ENCODE data around the gene PNRC2. TPM values are rescaled to one million over a fixed set of nuclear protein-coding genes. Genes with fewer than 3 reads are reported as not detected.

The PNRC2 gene
- total RNA-seq, 2 experiments from 2014 or later, result 188 to 200 TPM

DNA sequence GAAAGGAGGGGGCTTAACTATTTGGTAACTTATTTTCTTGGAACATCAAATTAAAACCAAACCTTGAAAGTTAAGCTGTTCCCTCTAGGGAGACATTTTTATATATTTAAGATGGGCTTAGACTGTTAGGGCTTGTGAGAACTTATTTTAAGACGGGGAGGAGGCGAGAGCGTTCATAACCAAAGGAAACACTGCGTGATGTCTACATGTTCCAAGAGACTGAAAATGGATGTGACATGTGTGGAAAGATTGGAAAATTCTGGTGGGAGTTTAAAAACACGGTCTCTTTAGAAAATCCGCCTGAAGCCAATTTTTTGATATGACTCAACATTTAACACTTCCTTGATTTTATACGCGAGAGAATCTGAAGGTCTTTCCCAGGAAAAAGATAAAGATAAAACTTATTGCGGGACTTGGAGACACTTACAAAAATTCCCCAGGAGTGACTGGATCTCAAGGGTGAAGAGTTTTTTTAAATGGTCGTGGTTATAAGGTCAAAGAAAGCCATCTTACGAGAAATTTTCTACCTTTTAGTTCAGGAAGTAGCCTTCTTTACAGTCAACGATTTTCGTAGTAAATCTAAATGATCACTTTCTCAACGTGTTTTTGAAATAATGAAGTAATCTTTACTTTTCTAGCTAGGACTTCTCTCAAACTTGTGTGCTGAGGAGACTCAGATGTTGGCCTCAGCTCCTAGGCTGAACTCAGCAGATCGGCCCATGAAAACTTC, 828 bp downstream of the PNRC2 start:
- Mint-ChIP-seq H3K4me1 (peaks cover 41% of the 10 kb centered on the region), H3K36me3 (peaks cover 23% of the 10 kb centered on the region), H3K27me3 (no peaks in the 10 kb centered on the region), H3K4me3 (peak overlapping the region; percentile 100), H3K9me3 (no peaks in the 10 kb centered on the region), H3K27ac (peak overlapping the region; percentile 100)
- ATAC-seq (ENCODE audit: low read depth), result no peak
- POLR2A ChIA-PET, result interaction anchor here (0.6 to 8.0 kb wide), 24 partner anchors 8 to 592 kb away, joined by 3 to 155 read pairs (median 4); partner anchors contain the start of genes CNR2, GALE, HMGCL and LYPLA2
- DNase-seq, result no peak

- POLR2A ChIA-PET, result interaction anchor here (1.4 to 4.4 kb wide), 3 partner anchors 12 to 26 kb away, joined by 5 to 28 read pairs (median 15); partner anchors contain the start of gene SRSF10
- DNase-seq (no peak), ATAC-seq (ENCODE audit: low read depth) (no peak)
- Mint-ChIP-seq H3K27me3 (no peaks in the 10 kb centered on the region), H3K4me3 (peak overlapping the region; percentile 2), H3K4me1 (peaks cover 51% of the 10 kb centered on the region), H3K36me3 (peaks cover 35% of the 10 kb centered on the region), H3K27ac (peak overlapping the region; percentile 19), H3K9me3 (no peaks in the 10 kb centered on the region)
Observed at GRCh38 chr1:23963617-23964234, 4.1 kb downstream of the PNRC2 start.

DNA sequence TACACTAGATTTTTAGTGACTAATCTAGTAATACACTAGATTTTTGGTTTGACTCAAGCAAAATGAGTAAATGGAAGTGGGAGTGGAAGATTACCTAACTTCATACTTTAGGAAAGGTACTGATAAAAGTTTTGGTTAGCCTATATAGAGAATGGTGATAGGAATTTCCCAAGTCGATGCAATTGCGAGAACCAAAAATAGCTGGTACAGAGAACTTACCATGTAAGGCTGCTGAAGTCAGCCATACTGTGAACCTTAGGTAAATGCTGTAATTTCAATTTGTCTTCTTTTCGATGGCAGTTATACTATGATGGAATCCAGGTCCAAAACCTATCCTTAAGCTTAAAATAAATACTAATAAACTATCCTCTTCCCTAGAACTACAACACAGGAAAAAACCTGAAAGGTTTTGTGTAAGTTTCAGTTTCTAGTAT, 4.6 kb downstream of the PNRC2 start:
- no peaks in the 10 kb centered on the region for H3K27me3 Mint-ChIP-seq
- ATAC-seq (ENCODE audit: low read depth), result no peak
- no peak for DNase-seq
- H3K36me3 Mint-ChIP-seq, result peaks cover 35% of the 10 kb centered on the region
- peak overlapping the region; percentile 69 for H3K27ac Mint-ChIP-seq
- POLR2A ChIA-PET, result interaction anchor here (2.9 to 4.4 kb wide), 2 partner anchors 11 to 16 kb away, joined by 15 to 28 read pairs; partner anchors contain the start of gene SRSF10
- peak overlapping the region; percentile 2 for H3K4me3 Mint-ChIP-seq
- H3K4me1 Mint-ChIP-seq, result peaks cover 53% of the 10 kb centered on the region
- no peaks in the 10 kb centered on the region for H3K9me3 Mint-ChIP-seq

- H3K4me3 Mint-ChIP-seq, result peak overlapping the region; percentile 12
- H3K27ac Mint-ChIP-seq, result peak overlapping the region; percentile 69
- no peaks in the 10 kb centered on the region for H3K9me3 Mint-ChIP-seq
- peaks cover 36% of the 10 kb centered on the region for H3K36me3 Mint-ChIP-seq
- no peak for DNase-seq
- no peak for ATAC-seq (ENCODE audit: low read depth)
- H3K27me3 Mint-ChIP-seq, result no peaks in the 10 kb centered on the region
- POLR2A ChIA-PET, result interaction anchor here (0.6 to 4.4 kb wide), 3 partner anchors 10 to 224 kb away, joined by 4 to 28 read pairs (median 15); partner anchors contain the start of gene SRSF10
- H3K4me1 Mint-ChIP-seq, result peaks cover 53% of the 10 kb centered on the region
Observed at GRCh38 chr1:23964790-23965740, 5.4 kb downstream of the PNRC2 start.

DNA sequence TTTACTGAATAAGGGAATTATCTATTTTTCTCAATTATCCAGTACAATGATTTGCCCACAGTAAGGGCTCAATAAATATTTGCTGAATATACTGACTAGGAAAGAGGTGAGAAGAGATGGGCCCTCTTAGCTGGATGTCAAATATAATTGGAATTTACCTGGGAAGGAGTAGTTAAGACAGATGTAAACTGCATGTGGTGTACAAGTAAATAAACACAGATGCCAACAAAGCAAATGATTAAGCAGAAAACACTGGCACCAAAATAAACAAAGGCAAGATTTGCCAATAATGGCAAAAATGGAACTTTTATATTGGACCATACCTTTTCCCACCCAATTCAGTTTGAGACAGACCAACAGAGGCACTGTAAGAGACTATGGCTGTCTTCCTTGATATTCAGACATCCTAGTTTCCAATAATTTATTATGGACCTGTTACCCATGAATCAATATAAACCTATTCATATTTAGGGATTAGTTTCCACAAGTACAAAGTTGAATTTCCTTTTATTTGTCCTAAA, 7.4 kb downstream of the PNRC2 start:
- ATAC-seq (ENCODE audit: low read depth) (no peak), DNase-seq (no peak)
- no peak overlapping the region for H3K4me3 Mint-ChIP-seq
- H3K27ac Mint-ChIP-seq, result peak overlapping the region; percentile 20
- H3K9me3 Mint-ChIP-seq, result no peaks in the 10 kb centered on the region
- H3K27me3 Mint-ChIP-seq, result no peaks in the 10 kb centered on the region
- H3K4me1 Mint-ChIP-seq, result peaks cover 46% of the 10 kb centered on the region
- peaks cover 27% of the 10 kb centered on the region for H3K36me3 Mint-ChIP-seq
- POLR2A ChIA-PET, result interaction anchor here (4.4 kb wide), 1 partner anchor 8 kb away, joined by 28 read pairs; no protein-coding TSS in a partner anchor

DNA sequence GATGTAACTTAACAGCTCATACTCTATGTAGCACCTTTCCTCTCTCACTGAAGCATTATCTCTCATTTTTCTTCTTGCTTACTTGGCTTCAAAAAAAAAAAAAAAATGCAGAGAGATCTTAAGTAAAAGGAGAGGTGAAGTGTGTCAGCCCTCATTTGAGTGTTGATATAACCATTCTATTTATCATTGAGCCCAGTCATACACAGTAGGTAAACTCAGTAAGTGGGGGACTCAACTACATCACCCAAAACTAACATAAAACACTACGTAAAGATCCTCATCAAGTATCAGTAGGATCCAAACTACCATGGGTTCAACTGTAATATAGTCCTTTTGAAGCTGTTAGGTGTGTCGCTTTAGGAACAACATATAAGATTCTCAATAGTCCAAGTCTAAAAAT, 8.2 kb downstream of the PNRC2 start:
- Mint-ChIP-seq H3K9me3 (no peaks in the 10 kb centered on the region), H3K27me3 (no peaks in the 10 kb centered on the region)

GRCh38 chr1:23977187-23977853, 17.7 kb downstream of the PNRC2 start:
- Mint-ChIP-seq H3K36me3 (peaks cover 49% of the 10 kb centered on the region), H3K9me3 (no peaks in the 10 kb centered on the region), H3K27me3 (no peaks in the 10 kb centered on the region), H3K4me3 (peak overlapping the region; percentile 93), H3K4me1 (peaks cover 45% of the 10 kb centered on the region), H3K27ac (peak overlapping the region; percentile 91)
- POLR2A ChIA-PET, result interaction anchor here (0.7 to 8.3 kb wide), 4 partner anchors 9 to 571 kb away, joined by 3 to 155 read pairs (median 16); partner anchors contain the start of gene PNRC2
- DNase-seq (no peak), ATAC-seq (ENCODE audit: low read depth) (no peak)

More for the DNA sequence above, 8.2 kb downstream of the PNRC2 start:
- H3K27ac Mint-ChIP-seq, result peak overlapping the region; percentile 13
- DNase-seq (no peak), ATAC-seq (ENCODE audit: low read depth) (no peak)
- peaks cover 28% of the 10 kb centered on the region for H3K36me3 Mint-ChIP-seq
- no peak overlapping the region for H3K4me3 Mint-ChIP-seq
- POLR2A ChIA-PET, result interaction anchor here (1.1 to 1.8 kb wide), 3 partner anchors 8 to 12 kb away, joined by 5 to 8 read pairs (median 5); partner anchors contain the start of genes PNRC2 and SRSF10
- peaks cover 44% of the 10 kb centered on the region for H3K4me1 Mint-ChIP-seq

GRCh38 chr1:23977854-23978191, 18.2 kb downstream of the PNRC2 start:
- peak overlapping the region; percentile 91 for H3K27ac Mint-ChIP-seq
- H3K9me3 Mint-ChIP-seq, result no peaks in the 10 kb centered on the region
- DNase-seq, result no peak
- ATAC-seq (ENCODE audit: low read depth), result no peak
- POLR2A ChIA-PET, result interaction anchor here (0.7 to 8.3 kb wide), 3 partner anchors 13 to 572 kb away, joined by 3 to 155 read pairs (median 28); partner anchors contain the start of gene PNRC2
- no peaks in the 10 kb centered on the region for H3K27me3 Mint-ChIP-seq
- peaks cover 45% of the 10 kb centered on the region for H3K4me1 Mint-ChIP-seq
- H3K4me3 Mint-ChIP-seq, result peak overlapping the region; percentile 93
- peaks cover 47% of the 10 kb centered on the region for H3K36me3 Mint-ChIP-seq

GRCh38 chr1:23978805-23979204, 19.2 kb downstream of the PNRC2 start:
- DNase-seq (no peak), ATAC-seq (ENCODE audit: low read depth) (no peak)
- Mint-ChIP-seq H3K4me1 (peaks cover 43% of the 10 kb centered on the region), H3K27ac (peak overlapping the region; percentile 98), H3K4me3 (peak overlapping the region; percentile 93), H3K27me3 (no peaks in the 10 kb centered on the region), H3K9me3 (no peaks in the 10 kb centered on the region), H3K36me3 (peaks cover 43% of the 10 kb centered on the region)
- POLR2A ChIA-PET, result interaction anchor here (1.0 to 8.3 kb wide), 3 partner anchors 15 to 287 kb away, joined by 5 to 155 read pairs (median 15); partner anchors contain the start of genes PNRC2 and RPL11

DNA sequence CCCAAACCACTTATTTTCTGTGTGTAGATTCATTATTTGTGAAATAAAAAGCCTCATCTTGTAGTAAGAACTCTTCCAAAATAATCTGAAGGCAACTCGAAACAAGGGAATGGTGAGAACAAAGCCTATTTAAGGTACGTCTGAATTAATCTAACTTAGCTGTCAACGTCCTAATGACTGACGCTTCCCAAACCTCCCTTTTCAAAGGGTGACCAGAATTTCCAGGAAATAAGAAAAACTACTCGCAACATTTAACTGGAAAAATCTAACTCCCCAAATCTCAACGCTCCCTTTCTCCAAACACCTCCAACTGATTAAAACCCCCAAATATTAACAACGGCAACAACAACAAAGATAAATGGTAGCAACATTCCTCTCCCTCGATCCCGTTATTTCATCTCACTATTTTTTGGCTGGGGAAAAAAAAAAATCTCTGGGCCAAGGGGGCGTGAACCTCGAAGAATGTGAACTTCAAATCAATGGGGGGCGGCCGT, 19.8 kb downstream of the PNRC2 start:
- no peak for ATAC-seq (ENCODE audit: low read depth)
- Mint-ChIP-seq H3K27me3 (no peaks in the 10 kb centered on the region), H3K4me1 (peaks cover 42% of the 10 kb centered on the region), H3K4me3 (peak overlapping the region; percentile 93), H3K9me3 (no peaks in the 10 kb centered on the region), H3K36me3 (peaks cover 39% of the 10 kb centered on the region), H3K27ac (peak overlapping the region; percentile 98)
- no peak for DNase-seq
- POLR2A ChIA-PET, result interaction anchor here (1.0 to 8.3 kb wide), 7 partner anchors 7 to 288 kb away, joined by 3 to 155 read pairs (median 8); partner anchors contain the start of genes PNRC2 and RPL11

DNA sequence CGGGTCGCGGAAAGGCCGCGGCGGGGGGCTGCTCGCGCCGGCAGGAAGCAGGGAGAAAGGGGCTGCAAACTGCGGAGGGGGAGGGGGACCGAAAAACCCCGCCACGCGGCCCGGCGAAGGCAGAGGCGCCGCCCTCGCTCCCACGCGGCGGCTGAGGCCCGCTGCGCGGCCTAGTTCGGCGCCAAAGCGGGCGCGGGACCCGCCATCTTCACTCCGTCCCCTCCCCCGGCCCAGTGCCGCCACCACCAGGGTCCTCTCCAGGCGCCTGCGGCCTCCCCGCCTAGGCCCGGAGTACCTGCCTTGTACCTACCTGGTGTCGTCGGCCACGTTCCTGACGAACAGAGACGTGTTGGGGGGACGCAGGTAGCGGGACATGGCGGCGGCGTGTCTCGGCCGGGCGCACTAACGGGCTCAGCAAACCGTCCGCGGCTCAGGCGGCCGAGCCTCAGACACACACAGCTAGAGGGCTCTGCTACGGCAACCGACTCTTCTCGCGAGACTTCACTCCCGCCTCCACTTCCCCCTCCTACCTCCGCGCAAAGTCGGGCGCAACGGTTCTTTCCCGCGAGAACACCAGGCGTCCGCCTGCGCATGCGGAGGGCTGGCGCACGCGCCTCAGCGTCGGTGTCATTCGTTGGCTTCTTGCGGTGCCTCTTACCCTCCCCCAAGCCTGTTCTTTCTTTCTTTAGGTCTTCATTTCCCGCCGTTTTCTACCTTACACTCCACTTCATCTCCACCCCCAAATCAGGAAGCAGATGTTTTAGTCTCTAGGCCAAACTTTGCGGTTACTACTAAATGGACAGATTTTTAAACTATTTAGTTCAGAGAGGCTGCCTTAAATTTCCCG, 20.5 kb downstream of the PNRC2 start, which contains the start of gene SRSF10:
Gene SRSF10, minus strand, starts transcription at position 447 of the 847 bp plus-strand sequence. Its CDS starts 72 bp downstream, at position 375.
- peaks cover 33% of the 10 kb centered on the region for H3K36me3 Mint-ChIP-seq
- DNase-seq (peak; percentile 95), ATAC-seq (ENCODE audit: low read depth) (peak; percentile 91)
- H3K4me3 Mint-ChIP-seq, result peak within 1 kb of the TSS; percentile 93
- no peaks in the 10 kb centered on the region for H3K9me3 Mint-ChIP-seq
- peak within 1 kb of the TSS; percentile 98 for H3K27ac Mint-ChIP-seq
- H3K27me3 Mint-ChIP-seq, result no peaks in the 10 kb centered on the region
- peaks cover 37% of the 10 kb centered on the region for H3K4me1 Mint-ChIP-seq
- POLR2A ChIA-PET, result interaction anchor here (0.6 to 8.3 kb wide), 10 partner anchors 8 to 237 kb away, joined by 3 to 155 read pairs (median 6); partner anchors contain the start of genes ELOA, HMGCL and PNRC2
